Ascending aorta (tissue), 2 donors: Measurements from ENCODE around the gene CNTNAP2. TPM values are rescaled to one million over a fixed set of nuclear protein-coding genes. Genes with fewer than 3 reads are reported as not detected.

Source experiments
- DNase-seq, 2 donors: peaks; one replicate each; pipeline ENCODE4 v3.0.0-alpha.2; 2019; ENCODE audit warnings: low spot score in 2 of 2
- H3K27ac ChIP-seq, 2 donors: fragments of 200-600 bp; sonication (generic); one replicate each; pipeline ENCODE4 v1.5.1; 2016 to 2017; ENCODE audit warnings: mild to moderate bottlenecking in 1 of 2
- H3K27me3 ChIP-seq: fragments of 200-600 bp; sonication (generic); one replicate; pipeline ENCODE4 v1.5.1; 2017
- H3K36me3 ChIP-seq, 2 donors: fragments of 200-600 bp; sonication (generic); one replicate each; pipeline ENCODE4 v1.5.1; 2016
- H3K4me1 ChIP-seq, 2 donors: fragments of 200-600 bp; sonication (generic); one replicate each; pipeline ENCODE4 v1.5.1; 2016 to 2017; ENCODE audit warnings: mild to moderate bottlenecking in 1 of 2
- H3K4me3 ChIP-seq, 2 donors: fragments of 200-600 bp; sonication (generic); one replicate each; pipeline ENCODE4 v1.5.1; 2016 to 2017; ENCODE audit warnings: mild to moderate bottlenecking in 1 of 2
- H3K9me3 ChIP-seq, 2 donors: fragments of 200-600 bp; sonication (generic); one replicate each; pipeline ENCODE4 v1.5.1; 2016
- intact Hi-C: fragments of 100-400 bp; cut with DNase I; formaldehyde crosslinking; loops from one replicate; pipeline ENCODE4 v1.15.1; 2023
- total RNA-seq: library from RNA; depleted of rRNA; stranded (reverse); fragments of >200 nt; gene quantifications from one replicate; pipeline ENCODE4 v1.1.0, GENCODE V29; 2016
- TF ChIP-seq, protein P1 (sequence below), 3 experiments: fragments of 200-600 bp in 2 of 3; fragments of 450-650 bp in 1 of 3; sonication (generic) in 2 of 3; IDR thresholded peaks; one replicate each; pipeline ENCODE4 v1.5.1; 2016 to 2019; ENCODE audit warnings: antibody characterized with exemption in 3 of 3, mild to moderate bottlenecking in 1 of 3, moderate library complexity in 1 of 3

CNTNAP2 gene
- total RNA-seq, 1 donor from 2014 or later, result not detected

- TF ChIP-seq, protein P1, sequence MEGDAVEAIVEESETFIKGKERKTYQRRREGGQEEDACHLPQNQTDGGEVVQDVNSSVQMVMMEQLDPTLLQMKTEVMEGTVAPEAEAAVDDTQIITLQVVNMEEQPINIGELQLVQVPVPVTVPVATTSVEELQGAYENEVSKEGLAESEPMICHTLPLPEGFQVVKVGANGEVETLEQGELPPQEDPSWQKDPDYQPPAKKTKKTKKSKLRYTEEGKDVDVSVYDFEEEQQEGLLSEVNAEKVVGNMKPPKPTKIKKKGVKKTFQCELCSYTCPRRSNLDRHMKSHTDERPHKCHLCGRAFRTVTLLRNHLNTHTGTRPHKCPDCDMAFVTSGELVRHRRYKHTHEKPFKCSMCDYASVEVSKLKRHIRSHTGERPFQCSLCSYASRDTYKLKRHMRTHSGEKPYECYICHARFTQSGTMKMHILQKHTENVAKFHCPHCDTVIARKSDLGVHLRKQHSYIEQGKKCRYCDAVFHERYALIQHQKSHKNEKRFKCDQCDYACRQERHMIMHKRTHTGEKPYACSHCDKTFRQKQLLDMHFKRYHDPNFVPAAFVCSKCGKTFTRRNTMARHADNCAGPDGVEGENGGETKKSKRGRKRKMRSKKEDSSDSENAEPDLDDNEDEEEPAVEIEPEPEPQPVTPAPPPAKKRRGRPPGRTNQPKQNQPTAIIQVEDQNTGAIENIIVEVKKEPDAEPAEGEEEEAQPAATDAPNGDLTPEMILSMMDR (IDR thresholded peaks at IDR 0.05), result no peak
- no peaks in the 10 kb centered on the region for H3K36me3 ChIP-seq
- intact Hi-C loops, result no loop called here
- H3K27me3 ChIP-seq, result no peaks in the 10 kb centered on the region
- H3K4me1 ChIP-seq, result no peaks in the 10 kb centered on the region
- no peak for DNase-seq
- H3K27ac ChIP-seq, result no peak overlapping the region
- H3K9me3 ChIP-seq, result no peaks in the 10 kb centered on the region
- H3K4me3 ChIP-seq, result no peak overlapping the region
Observed at GRCh38 chr7:148095066-148095465, 1978.5 kb downstream of the CNTNAP2 start.

DNA sequence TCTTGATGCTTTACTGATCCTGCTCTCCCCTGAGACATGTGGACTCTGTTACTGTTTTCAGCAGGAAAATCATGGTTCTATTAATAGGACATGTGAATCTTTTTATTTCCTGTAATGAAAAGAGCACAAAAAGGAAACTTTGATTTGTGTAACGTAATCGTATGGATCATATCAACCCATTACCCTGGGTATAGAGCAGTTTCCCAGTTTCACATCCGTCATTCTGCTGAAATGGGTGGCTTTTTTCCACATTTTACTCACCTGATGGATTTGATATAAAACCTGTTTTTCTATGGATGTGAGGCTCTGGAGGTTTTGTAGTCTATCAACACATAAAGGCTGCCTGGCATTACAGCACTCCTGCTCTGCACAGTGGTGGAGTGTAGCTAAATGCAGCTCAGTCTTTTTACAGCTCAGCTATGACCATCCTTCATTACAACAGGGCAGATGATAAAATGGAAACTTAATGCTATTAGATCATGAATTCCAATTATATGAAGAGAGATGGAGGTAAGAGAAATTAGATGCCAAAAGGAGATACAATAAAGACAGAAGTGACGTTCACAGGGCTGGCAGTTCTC is 1987.6 kb downstream of the CNTNAP2 start:
- Histone ChIP-seq H3K27me3 (no peaks in the 10 kb centered on the region), H3K36me3 (no peaks in the 10 kb centered on the region), H3K4me3 (no peak overlapping the region), H3K4me1 (no peaks in the 10 kb centered on the region), H3K9me3 (no peaks in the 10 kb centered on the region), H3K27ac (no peak overlapping the region)
- intact Hi-C loops, result no loop called here
- TF ChIP-seq, protein P1 (IDR thresholded peaks at IDR 0.05), result no peak
- DNase-seq, result no peak

- TF ChIP-seq, protein P1 (IDR thresholded peaks at IDR 0.05), result no peak
- intact Hi-C loops, result no loop called here
- Histone ChIP-seq H3K27ac (no peak overlapping the region), H3K27me3 (no peaks in the 10 kb centered on the region), H3K4me3 (no peak overlapping the region), H3K36me3 (no peaks in the 10 kb centered on the region), H3K9me3 (no peaks in the 10 kb centered on the region), H3K4me1 (no peaks in the 10 kb centered on the region)
- no peak for DNase-seq
Observed at GRCh38 chr7:148104924-148105323, 1988.3 kb downstream of the CNTNAP2 start.

GRCh38 chr7:148105853-148106252 is 1989.3 kb downstream of the CNTNAP2 start:
- TF ChIP-seq, protein P1 (IDR thresholded peaks at IDR 0.05), result no peak
- Histone ChIP-seq H3K4me3 (no peak overlapping the region), H3K27ac (no peak overlapping the region), H3K36me3 (no peaks in the 10 kb centered on the region), H3K4me1 (no peaks in the 10 kb centered on the region), H3K9me3 (no peaks in the 10 kb centered on the region), H3K27me3 (no peaks in the 10 kb centered on the region)
- no peak for DNase-seq
- intact Hi-C loops, result no loop called here

- H3K4me3 ChIP-seq, result no peak overlapping the region
- H3K27me3 ChIP-seq, result no peaks in the 10 kb centered on the region
- intact Hi-C loops, result no loop called here
- no peaks in the 10 kb centered on the region for H3K36me3 ChIP-seq
- no peaks in the 10 kb centered on the region for H3K4me1 ChIP-seq
- no peaks in the 10 kb centered on the region for H3K9me3 ChIP-seq
- TF ChIP-seq, protein P1 (IDR thresholded peaks at IDR 0.05), result no peak
- DNase-seq, result no peak
- H3K27ac ChIP-seq, result no peak overlapping the region
Observed at GRCh38 chr7:148107443-148108127, 1991.0 kb downstream of the CNTNAP2 start.
